Smooth muscle cell (in vitro differentiated cells): ENCODE data around the gene MYMK. TPM values are rescaled to one million over a fixed set of nuclear protein-coding genes. Genes with fewer than 3 reads are reported as not detected.

Experiments
- DNase-seq: peaks from one replicate; lab custom pipeline; 2025; ENCODE audit not compliant: unreplicated experiment; lab: John Stamatoyannopoulos, UW
- H2AFZ ChIP-seq: fragments of 200-600 bp; sonication (generic); 2 replicates; pipeline ENCODE4 v1.6.0; 2016; ENCODE audit warnings: antibody characterized with exemption, low read depth, mild to moderate bottlenecking
- H3F3A ChIP-seq: fragments of 200-600 bp; sonication (generic); 2 replicates; pipeline ENCODE4 v1.6.0; 2017; ENCODE audit warnings: antibody characterized with exemption, low read depth
- H3K27ac ChIP-seq: fragments of 200-600 bp; sonication (generic); 2 replicates; pipeline ENCODE4 v1.5.1; 2016; ENCODE audit warnings: low read depth, mild to moderate bottlenecking
- H3K27me3 ChIP-seq: fragments of 200-600 bp; sonication (generic); 2 replicates; pipeline ENCODE4 v1.6.1; 2016; ENCODE audit warnings: low read depth, mild to moderate bottlenecking
- H3K36me3 ChIP-seq: fragments of 200-600 bp; sonication (generic); 2 replicates; pipeline ENCODE4 v1.5.1; 2016; ENCODE audit warnings: low read depth
- H3K4me1 ChIP-seq: fragments of 200-600 bp; sonication (generic); 2 replicates; pipeline ENCODE4 v1.5.1; 2016; ENCODE audit warnings: low read depth
- H3K4me2 ChIP-seq: fragments of 200-600 bp; sonication (generic); 2 replicates; pipeline ENCODE4 v1.6.0; 2016; ENCODE audit warnings: mild to moderate bottlenecking
- H3K4me3 ChIP-seq: fragments of 200-600 bp; sonication (generic); 2 replicates; pipeline ENCODE4 v1.5.1; 2016; ENCODE audit warnings: mild to moderate bottlenecking
- H3K79me2 ChIP-seq: fragments of 200-600 bp; sonication (generic); 2 replicates; pipeline ENCODE4 v1.6.0; 2016; ENCODE audit warnings: low read depth, mild to moderate bottlenecking
- H3K9ac ChIP-seq: fragments of 200-600 bp; sonication (generic); 2 replicates; pipeline ENCODE4 v1.6.0; 2016; ENCODE audit warnings: low read depth
- H3K9me3 ChIP-seq: fragments of 200-600 bp; sonication (generic); replicated peaks from 2 replicates; pipeline ENCODE4 v1.5.1; 2016; ENCODE audit warnings: low read depth
- H4K20me1 ChIP-seq: fragments of 200-600 bp; sonication (generic); 2 replicates; pipeline ENCODE4 v1.6.0; 2016; ENCODE audit warnings: low read depth
- WGBS: methylation state at CpG from one replicate; pipeline ENCODE4 v1.1.7; 2016; ENCODE audit warnings: low lambda C conversion rate; 5-methylcytosine and 5-hydroxymethylcytosine counted together
- polyA plus RNA-seq: library from polyadenylated mRNA; unstranded; fragments of >200 nt; fragmentation: Nextera tagmentation; extraction: Ambion mirVana; gene quantifications from 2 replicates; pipeline ENCODE4 v1.2.1, GENCODE V29; 2016
- total RNA-seq: library from RNA; depleted of rRNA; stranded (reverse); fragments of >200 nt; gene quantifications from 2 replicates; pipeline ENCODE4 v1.2.3, GENCODE V29; 2014
- TF ChIP-seq, protein P1 (sequence below): fragments of 200-600 bp; sonication (generic); IDR thresholded peaks from 2 replicates; pipeline ENCODE4 v1.5.1; 2017; ENCODE audit warnings: borderline replicate concordance, mild to moderate bottlenecking, antibody characterized with exemption; ENCODE audit not compliant: insufficient read depth, poor library complexity, severe bottlenecking

MYMK gene
- total and polyA plus RNA-seq, 2 experiments from 2014 or later: not detected

DNA sequence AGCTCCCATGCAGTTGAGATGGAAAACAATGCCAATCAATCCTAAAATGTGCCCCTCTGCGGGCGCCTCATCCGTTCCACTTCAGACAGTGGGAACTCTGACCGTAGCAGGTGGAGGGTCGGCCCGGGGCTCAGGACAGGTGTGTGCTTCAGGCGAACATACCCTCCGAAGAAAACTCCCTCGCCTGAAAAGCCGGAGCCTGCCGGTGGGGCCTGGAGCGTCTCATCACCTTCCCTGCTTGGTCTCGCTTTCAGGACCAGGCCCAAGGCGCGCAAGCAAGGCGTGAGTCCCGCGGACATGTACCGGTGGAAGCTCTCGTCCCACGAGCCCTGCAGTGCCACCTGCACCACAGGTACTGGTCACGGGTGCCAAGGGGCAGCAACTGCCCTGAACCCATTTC lies 36.2 kb upstream of the MYMK start:
- Histone ChIP-seq H3K4me1 (peaks cover 21% of the 10 kb centered on the region), H3K4me2 (no peak overlapping the region)

DNA sequence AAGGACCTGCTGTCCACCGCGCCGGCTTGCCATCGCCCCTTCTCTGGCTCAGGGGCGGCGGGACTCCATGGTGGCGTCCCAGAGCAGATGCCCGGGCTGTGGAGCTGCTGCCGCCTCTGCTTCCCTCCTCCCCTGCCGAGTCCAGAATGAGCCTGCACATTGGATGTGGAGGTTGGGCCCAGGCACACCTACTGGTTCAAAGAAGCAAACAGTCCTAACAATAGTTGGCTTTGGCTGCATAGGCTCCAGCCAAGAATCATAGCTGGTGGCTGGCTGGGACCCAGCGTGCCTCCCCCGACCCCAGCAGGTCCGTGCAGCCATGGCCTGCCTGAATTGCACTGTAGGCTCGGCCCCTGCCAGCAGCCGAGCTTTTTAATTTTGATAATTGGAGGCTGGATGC lies 35.6 kb upstream of the MYMK start:
- Histone ChIP-seq H3K4me1 (peaks cover 21% of the 10 kb centered on the region), H3K27ac (peak overlapping the region; percentile 86), H3K4me3 (no peak overlapping the region), H3F3A (peaks cover 11% of the 10 kb centered on the region), H4K20me1 (no peaks in the 10 kb centered on the region), H3K9me3 (no peaks in the 10 kb centered on the region), H3K27me3 (no peaks in the 10 kb centered on the region), H3K9ac (no peak overlapping the region), H3K79me2 (no peaks in the 10 kb centered on the region), H3K36me3 (no peaks in the 10 kb centered on the region), H3K4me2 (no peak overlapping the region), H2AFZ (no peak overlapping the region)
- TF ChIP-seq, protein P1, sequence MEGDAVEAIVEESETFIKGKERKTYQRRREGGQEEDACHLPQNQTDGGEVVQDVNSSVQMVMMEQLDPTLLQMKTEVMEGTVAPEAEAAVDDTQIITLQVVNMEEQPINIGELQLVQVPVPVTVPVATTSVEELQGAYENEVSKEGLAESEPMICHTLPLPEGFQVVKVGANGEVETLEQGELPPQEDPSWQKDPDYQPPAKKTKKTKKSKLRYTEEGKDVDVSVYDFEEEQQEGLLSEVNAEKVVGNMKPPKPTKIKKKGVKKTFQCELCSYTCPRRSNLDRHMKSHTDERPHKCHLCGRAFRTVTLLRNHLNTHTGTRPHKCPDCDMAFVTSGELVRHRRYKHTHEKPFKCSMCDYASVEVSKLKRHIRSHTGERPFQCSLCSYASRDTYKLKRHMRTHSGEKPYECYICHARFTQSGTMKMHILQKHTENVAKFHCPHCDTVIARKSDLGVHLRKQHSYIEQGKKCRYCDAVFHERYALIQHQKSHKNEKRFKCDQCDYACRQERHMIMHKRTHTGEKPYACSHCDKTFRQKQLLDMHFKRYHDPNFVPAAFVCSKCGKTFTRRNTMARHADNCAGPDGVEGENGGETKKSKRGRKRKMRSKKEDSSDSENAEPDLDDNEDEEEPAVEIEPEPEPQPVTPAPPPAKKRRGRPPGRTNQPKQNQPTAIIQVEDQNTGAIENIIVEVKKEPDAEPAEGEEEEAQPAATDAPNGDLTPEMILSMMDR: no peak
- WGBS: 95% methylated on average over 15 of the region's 15 CpGs
- DNase-seq: no peak

More for the DNA sequence above, 36.2 kb upstream of the MYMK start:
- Histone ChIP-seq H3K27me3 (no peaks in the 10 kb centered on the region), H3F3A (peaks cover 11% of the 10 kb centered on the region), H3K36me3 (no peaks in the 10 kb centered on the region), H4K20me1 (no peaks in the 10 kb centered on the region), H3K9me3 (no peaks in the 10 kb centered on the region), H3K27ac (no peak overlapping the region), H3K4me3 (no peak overlapping the region), H3K9ac (no peak overlapping the region), H2AFZ (no peak overlapping the region), H3K79me2 (no peaks in the 10 kb centered on the region)
- WGBS: 97% methylated on average over 22 of the region's 22 CpGs
- DNase-seq: no peak
- TF ChIP-seq, protein P1: no peak

DNA sequence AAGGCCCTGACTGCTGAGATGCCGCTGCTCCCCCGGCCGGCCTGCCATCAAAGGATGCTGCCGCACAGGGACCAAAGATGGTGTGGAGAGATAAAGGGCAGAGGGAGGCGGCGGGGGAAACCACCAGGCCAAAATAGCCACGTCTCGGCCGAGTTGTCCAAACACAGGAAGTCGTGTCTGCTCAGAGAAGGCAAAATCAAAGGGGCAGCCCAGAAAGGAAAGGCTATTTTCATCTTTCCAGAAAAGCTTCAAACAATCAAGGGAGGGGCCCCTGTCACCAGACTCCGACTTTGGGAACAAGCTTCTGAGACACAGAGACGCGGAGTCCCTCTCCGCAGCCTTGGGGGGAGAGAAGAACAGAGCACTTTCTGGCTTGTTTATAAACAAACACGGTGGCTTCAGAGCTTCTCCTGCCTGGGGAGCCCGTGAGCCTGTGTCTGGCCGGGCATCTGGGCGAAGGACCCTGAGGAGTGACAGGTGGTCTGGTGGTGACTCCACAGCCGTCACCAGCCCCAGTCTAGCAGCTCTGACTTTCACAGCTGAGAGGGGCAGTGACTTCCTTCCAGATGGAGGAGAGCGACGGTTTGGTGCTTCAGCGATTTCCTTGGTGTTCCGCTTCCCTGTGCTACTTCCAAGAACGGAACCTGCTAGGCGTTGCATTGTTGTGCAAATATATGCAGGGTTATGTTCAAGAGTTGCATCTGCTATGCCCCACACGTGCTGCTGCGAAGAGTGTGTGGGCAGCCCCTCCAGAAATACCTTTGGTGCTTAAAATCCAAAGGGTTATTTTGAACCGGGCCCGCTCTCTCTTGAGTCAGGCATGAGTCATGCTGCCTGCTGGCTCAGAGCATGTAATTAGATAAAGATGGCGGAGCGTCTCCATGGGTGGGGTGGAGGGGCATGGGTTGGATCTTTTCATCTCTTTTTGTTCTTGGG lies 33.7 kb upstream of the MYMK start:
- no peaks in the 10 kb centered on the region for H3K9me3 ChIP-seq
- H3F3A ChIP-seq: peaks cover 4% of the 10 kb centered on the region
- H3K4me3 ChIP-seq: no peak overlapping the region
- peak; percentile 43 for DNase-seq
- H3K4me2 ChIP-seq: peak overlapping the region; percentile 58
- no peaks in the 10 kb centered on the region for H4K20me1 ChIP-seq
- H3K4me1 ChIP-seq: peaks cover 20% of the 10 kb centered on the region
- no peaks in the 10 kb centered on the region for H3K36me3 ChIP-seq
- H3K79me2 ChIP-seq: no peaks in the 10 kb centered on the region
- 3% methylated on average over 31 of the region's 31 CpGs for WGBS
- peak overlapping the region; percentile 58 for H3K9ac ChIP-seq
- H3K27ac ChIP-seq: peak overlapping the region; percentile 86
- H3K27me3 ChIP-seq: no peaks in the 10 kb centered on the region
- peak overlapping the region; percentile 65 for H2AFZ ChIP-seq
- TF ChIP-seq, protein P1: no peak
